ENCODE measurements around the gene SLC2A9. TPM values are rescaled to one million over a fixed set of nuclear protein-coding genes. Genes with fewer than 3 reads are reported as not detected.
A peak's percentile ranks its signal among the peaks of the same experiment; 100 is the strongest.
"Not testable (repeated sequence)": the region's sequence is repeated elsewhere in the genome, so short reads cannot be mapped to it uniquely, and the experiment has no call there.

SLC2A9 gene
- polyA plus RNA-seq, 1 donor = 28.7 TPM

DNA sequence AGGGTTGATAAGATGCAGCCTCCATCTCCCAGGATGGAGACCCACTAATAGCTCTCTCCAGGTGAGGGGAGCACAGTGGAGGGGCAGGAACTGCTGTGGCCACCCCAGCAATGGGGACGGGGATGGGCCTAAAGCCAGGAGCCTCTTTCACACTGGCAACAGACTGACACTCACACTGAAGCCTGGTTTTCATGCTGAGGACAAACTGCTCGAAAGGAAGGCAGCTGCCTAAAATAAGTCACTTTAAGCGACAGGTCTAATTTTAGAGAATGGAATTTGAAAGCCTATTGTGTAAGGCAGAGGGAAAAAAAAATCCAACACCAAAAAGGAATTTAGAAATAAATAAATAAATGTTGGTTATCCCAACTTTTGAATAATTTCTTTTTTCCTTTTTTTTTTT lies 104.4 kb downstream of the SLC2A9 start:
- no peak for DNase-seq
- WGBS (ENCODE audit: insufficient coverage, low lambda C conversion rate) = no CpG with 5 or more reads among the region's 3 CpGs
- Histone ChIP-seq H3K4me3 (ENCODE audit: low read length) (no peak overlapping the region), H3K27me3 (ENCODE audit: control insufficient read depth, insufficient read depth, low read length) (no peaks in the 10 kb centered on the region), H3K36me3 (ENCODE audit: control insufficient read depth, insufficient read depth, low read length) (peaks cover 28% of the 10 kb centered on the region), H3K9me3 (ENCODE audit: control insufficient read depth, low read depth, low read length) (no peaks in the 10 kb centered on the region), H3K27ac (ENCODE audit: low read length) (no peak overlapping the region), H3K4me1 (ENCODE audit: control insufficient read depth, insufficient read depth, low read length) (no peaks in the 10 kb centered on the region)

DNA sequence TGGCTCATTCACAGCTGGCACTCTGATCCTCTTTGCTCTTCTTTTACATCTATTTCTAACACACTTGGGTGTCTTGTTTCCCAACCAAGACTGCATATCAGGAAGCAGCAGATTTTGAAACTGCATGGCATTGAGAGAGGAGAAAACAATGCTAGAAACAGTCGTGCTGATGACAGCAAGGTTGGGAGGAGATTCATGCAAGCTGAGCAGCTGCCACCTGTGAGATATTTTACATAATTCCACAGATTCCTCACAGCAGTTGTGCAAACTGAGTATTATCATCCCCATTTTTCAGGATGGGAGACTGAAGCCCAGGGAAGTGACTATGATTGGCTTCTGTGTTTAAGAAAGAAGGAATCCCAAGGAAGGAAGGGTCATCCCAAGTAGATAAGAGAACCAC lies 105.0 kb downstream of the SLC2A9 start:
- WGBS (ENCODE audit: insufficient coverage, low lambda C conversion rate) = no CpG with 5 or more reads among the region's 1 CpG
- Histone ChIP-seq H3K4me3 (ENCODE audit: low read length) (no peak overlapping the region), H3K27me3 (ENCODE audit: control insufficient read depth, insufficient read depth, low read length) (no peaks in the 10 kb centered on the region), H3K36me3 (ENCODE audit: control insufficient read depth, insufficient read depth, low read length) (peaks cover 30% of the 10 kb centered on the region), H3K4me1 (ENCODE audit: control insufficient read depth, insufficient read depth, low read length) (no peaks in the 10 kb centered on the region), H3K9me3 (ENCODE audit: control insufficient read depth, low read depth, low read length) (no peaks in the 10 kb centered on the region), H3K27ac (ENCODE audit: low read length) (no peak overlapping the region)
- DNase-seq = no peak

DNA sequence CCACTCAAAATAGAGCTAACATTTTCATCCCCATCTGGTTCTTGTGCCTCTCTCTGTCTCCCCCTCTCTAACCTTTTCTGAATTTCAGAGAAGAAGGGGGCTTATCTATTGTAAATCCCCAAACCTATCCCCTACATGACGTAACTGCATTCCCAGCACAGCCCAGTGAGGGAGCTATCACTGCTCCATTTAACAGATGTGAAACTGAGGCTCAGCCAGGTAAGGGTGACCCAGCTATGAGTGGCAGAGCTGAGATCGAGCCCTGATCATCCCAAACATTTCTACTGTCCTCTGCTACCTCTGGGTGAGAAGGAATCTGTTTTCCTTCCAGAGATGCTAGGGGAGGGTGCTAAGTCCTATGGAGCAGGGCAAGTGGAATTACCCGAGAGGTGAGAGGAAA lies 107.5 kb downstream of the SLC2A9 start:
- Histone ChIP-seq H3K4me3 (ENCODE audit: low read length) (no peak overlapping the region), H3K27me3 (ENCODE audit: control insufficient read depth, insufficient read depth, low read length) (no peaks in the 10 kb centered on the region), H3K4me1 (ENCODE audit: control insufficient read depth, insufficient read depth, low read length) (no peaks in the 10 kb centered on the region), H3K27ac (ENCODE audit: low read length) (no peak overlapping the region), H3K36me3 (ENCODE audit: control insufficient read depth, insufficient read depth, low read length) (peaks cover 29% of the 10 kb centered on the region), H3K9me3 (ENCODE audit: control insufficient read depth, low read depth, low read length) (no peaks in the 10 kb centered on the region)
- no CpG with 5 or more reads among the region's 3 CpGs for WGBS (ENCODE audit: insufficient coverage, low lambda C conversion rate)
- DNase-seq = no peak

DNA sequence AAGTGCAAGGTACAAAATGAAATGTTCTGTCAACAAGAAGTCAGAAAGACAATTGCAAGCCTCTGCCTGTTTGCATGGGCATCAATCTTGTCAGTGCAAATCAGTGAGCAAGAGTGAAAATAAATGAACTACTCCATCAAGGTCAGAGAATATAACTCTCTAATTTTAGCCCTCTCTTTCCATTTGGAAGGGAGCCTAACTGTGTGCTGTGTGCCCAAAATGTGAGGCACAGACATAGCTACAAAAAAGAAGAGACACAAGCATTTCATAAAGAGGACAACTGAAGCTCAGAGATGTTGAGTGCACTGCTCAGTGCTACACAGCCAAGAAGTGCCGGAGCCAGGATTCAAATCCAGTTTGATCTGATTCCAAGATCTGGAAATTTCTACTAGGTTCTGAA lies 114.3 kb downstream of the SLC2A9 start:
- Histone ChIP-seq H3K4me3 (ENCODE audit: low read length) (no peak overlapping the region), H3K4me1 (ENCODE audit: control insufficient read depth, insufficient read depth, low read length) (no peaks in the 10 kb centered on the region), H3K27me3 (ENCODE audit: control insufficient read depth, insufficient read depth, low read length) (no peaks in the 10 kb centered on the region), H3K36me3 (ENCODE audit: control insufficient read depth, insufficient read depth, low read length) (peaks cover 44% of the 10 kb centered on the region), H3K9me3 (ENCODE audit: control insufficient read depth, low read depth, low read length) (no peaks in the 10 kb centered on the region), H3K27ac (ENCODE audit: low read length) (no peak overlapping the region)
- no CpG with 5 or more reads among the region's 1 CpG for WGBS (ENCODE audit: insufficient coverage, low lambda C conversion rate)
- DNase-seq = no peak

DNA sequence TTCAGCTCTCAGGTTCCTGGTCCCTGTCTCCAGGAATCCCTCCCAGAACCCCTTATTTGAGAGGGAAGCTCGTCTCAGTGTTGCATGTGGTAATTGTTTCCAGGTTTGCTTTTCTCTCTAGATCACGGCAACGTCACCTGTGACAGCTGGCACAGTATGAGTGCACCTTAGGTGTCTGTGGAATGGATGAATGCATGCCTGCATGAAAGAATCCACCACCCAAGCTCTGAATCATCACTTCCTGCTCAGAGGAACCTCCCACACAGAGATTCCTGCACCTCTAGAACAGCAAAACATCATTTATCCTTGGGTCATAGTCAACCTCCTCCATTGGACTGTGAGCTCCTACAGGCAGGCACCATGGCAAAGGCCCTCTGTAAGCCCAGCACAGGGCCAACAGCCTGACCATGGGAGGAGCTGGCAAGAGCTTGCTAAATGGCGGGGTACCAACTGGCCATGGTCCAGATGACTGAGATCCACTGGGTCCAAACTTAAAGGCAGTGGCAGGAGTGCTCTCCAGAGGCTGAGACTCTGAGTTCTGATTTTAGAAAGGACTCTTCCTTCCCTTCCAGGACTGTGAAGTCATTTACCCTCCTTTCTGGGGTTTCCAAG lies 116.2 kb downstream of the SLC2A9 start:
- H3K27ac ChIP-seq (ENCODE audit: low read length) = no peak overlapping the region
- no peak for DNase-seq
- H3K27me3 ChIP-seq (ENCODE audit: control insufficient read depth, insufficient read depth, low read length) = no peaks in the 10 kb centered on the region
- H3K36me3 ChIP-seq (ENCODE audit: control insufficient read depth, insufficient read depth, low read length) = peaks cover 40% of the 10 kb centered on the region
- no peaks in the 10 kb centered on the region for H3K9me3 ChIP-seq (ENCODE audit: control insufficient read depth, low read depth, low read length)
- H3K4me1 ChIP-seq (ENCODE audit: control insufficient read depth, insufficient read depth, low read length) = no peaks in the 10 kb centered on the region
- no CpG with 5 or more reads among the region's 4 CpGs for WGBS (ENCODE audit: insufficient coverage, low lambda C conversion rate)
- no peak overlapping the region for H3K4me3 ChIP-seq (ENCODE audit: low read length)

DNA sequence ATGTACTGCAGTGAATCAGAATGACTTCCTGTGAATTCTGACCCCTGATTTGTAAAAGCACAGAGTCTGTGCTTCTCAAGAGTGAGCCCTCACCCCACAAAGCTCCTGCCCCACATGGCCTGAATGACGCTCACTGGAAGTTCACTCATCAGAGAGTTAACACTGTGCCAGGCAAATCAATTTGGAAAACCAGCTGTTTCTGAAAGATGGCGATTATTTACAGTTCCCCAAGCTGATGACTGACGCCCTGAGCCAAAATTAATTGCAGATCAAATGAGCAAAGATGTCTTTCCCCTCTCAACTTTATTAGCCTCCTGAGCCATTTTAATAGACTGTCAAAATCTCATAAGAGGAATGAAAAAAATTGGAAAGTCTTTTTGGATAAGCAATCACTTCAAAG lies 118.0 kb downstream of the SLC2A9 start:
- H3K4me1 ChIP-seq (ENCODE audit: control insufficient read depth, insufficient read depth, low read length) = no peaks in the 10 kb centered on the region
- H3K4me3 ChIP-seq (ENCODE audit: low read length) = no peak overlapping the region
- no peak for DNase-seq
- 100% methylated on average over 1 of the region's 3 CpGs for WGBS (ENCODE audit: insufficient coverage, low lambda C conversion rate)
- no peaks in the 10 kb centered on the region for H3K27me3 ChIP-seq (ENCODE audit: control insufficient read depth, insufficient read depth, low read length)
- H3K27ac ChIP-seq (ENCODE audit: low read length) = no peak overlapping the region
- no peaks in the 10 kb centered on the region for H3K9me3 ChIP-seq (ENCODE audit: control insufficient read depth, low read depth, low read length)
- peaks cover 34% of the 10 kb centered on the region for H3K36me3 ChIP-seq (ENCODE audit: control insufficient read depth, insufficient read depth, low read length)

DNA sequence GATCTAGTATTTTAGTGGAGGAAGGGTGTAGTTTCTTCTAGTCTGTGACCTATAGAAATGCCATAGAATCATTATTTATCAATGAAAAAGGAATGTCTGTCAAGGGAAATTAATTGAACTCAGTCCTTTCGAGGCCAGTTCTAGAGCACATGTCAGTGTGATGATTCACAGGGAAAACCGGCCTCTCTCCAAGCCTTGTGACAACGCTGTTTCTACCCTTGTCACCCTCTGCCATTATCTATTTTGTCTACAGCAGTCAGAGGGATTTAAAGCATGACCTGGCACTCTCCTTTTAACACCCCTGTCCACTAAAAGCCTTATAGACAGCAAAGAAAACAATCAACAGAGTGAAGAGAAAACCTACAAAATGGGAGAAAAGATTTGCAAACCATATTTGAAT lies 120.0 kb downstream of the SLC2A9 start:
- Histone ChIP-seq H3K27ac (ENCODE audit: low read length) (no peak overlapping the region), H3K4me1 (ENCODE audit: control insufficient read depth, insufficient read depth, low read length) (no peaks in the 10 kb centered on the region), H3K36me3 (ENCODE audit: control insufficient read depth, insufficient read depth, low read length) (peaks cover 24% of the 10 kb centered on the region), H3K9me3 (ENCODE audit: control insufficient read depth, low read depth, low read length) (no peaks in the 10 kb centered on the region), H3K4me3 (ENCODE audit: low read length) (no peak overlapping the region), H3K27me3 (ENCODE audit: control insufficient read depth, insufficient read depth, low read length) (no peaks in the 10 kb centered on the region)
- DNase-seq = no peak
- 80% methylated on average over 1 of the region's 3 CpGs for WGBS (ENCODE audit: insufficient coverage, low lambda C conversion rate)

DNA sequence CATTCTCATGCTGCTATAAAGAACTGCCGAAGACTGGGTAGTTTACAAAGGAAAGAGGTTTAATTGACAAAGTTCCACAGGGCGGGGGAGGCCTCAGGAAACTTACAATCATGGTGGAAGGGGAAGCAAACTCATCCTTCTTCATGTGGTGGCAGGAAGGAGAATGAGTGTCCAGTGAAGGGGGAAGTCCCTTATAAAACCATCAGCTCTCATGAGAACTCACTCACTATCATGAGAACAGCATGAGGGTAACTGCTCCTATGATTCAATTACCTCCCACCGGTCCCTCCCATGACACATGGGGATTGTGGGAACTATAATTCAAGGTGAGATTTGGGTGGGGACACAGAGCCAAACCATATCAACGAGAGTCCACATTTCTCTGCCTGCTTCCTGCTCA lies 120.7 kb downstream of the SLC2A9 start:
- H3K27ac ChIP-seq (ENCODE audit: low read length); DNase-seq; H3K27me3 ChIP-seq (ENCODE audit: control insufficient read depth, insufficient read depth, low read length); H3K4me1 ChIP-seq (ENCODE audit: control insufficient read depth, insufficient read depth, low read length); H3K4me3 ChIP-seq (ENCODE audit: low read length); H3K9me3 ChIP-seq (ENCODE audit: control insufficient read depth, low read depth, low read length): not testable (repeated sequence)
- peaks cover 21% of the 10 kb centered on the region for H3K36me3 ChIP-seq (ENCODE audit: control insufficient read depth, insufficient read depth, low read length)
- WGBS (ENCODE audit: insufficient coverage, low lambda C conversion rate) = no CpG with 5 or more reads among the region's 4 CpGs

DNA sequence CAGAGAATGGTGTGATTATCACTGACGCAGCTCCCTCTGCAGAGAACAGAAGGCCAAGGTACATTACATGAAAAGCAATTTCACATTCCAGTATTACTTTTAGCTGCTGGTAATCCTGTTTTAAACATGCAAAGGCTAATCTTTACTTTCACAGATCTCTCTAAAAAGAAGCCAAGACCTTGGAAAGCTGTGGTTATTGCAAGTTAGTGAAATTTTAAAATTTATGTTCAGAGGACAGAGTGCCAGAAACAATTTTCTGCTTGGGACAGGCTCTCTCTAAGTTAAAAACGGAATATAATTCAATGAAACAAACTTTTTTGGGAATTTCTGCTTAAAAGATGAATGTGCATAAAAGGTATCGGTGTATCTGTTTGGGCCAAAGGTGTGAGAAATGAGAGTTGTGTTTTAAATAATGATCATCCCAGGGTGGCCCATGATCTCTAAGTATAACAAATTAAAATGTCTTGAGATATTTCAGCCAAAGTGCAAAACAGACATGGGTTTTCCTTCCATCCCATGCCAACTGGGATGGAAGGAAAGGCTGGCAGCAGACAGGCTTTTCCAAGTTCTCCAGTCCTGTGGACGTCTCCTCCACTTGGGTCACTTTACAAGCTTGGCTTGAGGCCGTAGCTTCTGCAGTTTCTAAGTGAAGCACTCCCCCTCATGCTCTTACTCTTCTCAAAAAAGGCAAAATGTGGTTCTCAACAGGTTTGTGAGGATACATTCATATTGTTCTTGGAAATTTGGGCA lies 121.8 kb downstream of the SLC2A9 start:
- DNase-seq = no peak
- 100% methylated on average over 1 of the region's 5 CpGs for WGBS (ENCODE audit: insufficient coverage, low lambda C conversion rate)
- H3K4me3 ChIP-seq (ENCODE audit: low read length) = no peak overlapping the region

DNA sequence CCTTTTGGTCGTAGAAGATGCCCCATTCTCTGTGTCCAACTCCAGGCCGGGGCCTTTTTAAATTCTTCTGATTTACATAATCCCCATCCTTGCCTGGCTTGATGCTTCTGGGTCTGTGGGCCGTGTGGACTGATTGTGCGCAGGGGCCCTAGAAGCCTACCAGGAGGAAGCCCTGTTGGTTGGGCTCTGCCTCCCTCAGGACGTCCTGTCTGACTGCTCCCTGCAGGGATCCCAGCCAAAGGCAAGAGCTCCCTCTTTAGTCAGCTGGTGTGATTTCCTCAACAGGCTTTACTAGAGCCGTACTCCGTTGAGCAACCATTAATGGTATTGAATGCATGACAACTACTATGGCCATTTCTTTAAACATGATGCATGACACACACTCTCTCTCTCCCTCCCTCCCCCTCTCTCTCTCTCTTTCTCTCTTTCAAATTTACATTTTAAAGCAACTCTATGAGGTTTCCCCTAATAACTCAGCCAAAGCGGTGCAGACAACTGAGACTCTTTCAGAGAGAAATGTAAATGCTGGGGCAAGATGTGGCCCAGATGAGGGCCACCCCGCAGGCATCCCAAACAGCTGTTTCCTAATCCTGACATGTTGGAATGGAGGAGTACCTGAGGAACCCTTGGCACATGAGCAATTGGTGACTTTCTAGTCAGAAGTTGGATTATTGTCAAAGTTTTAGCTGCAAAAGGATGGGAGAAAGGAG lies 122.5 kb downstream of the SLC2A9 start:
- Histone ChIP-seq H3K4me1 (ENCODE audit: control insufficient read depth, insufficient read depth, low read length) (no peaks in the 10 kb centered on the region), H3K9me3 (ENCODE audit: control insufficient read depth, low read depth, low read length) (no peaks in the 10 kb centered on the region), H3K27me3 (ENCODE audit: control insufficient read depth, insufficient read depth, low read length) (no peaks in the 10 kb centered on the region), H3K27ac (ENCODE audit: low read length) (no peak overlapping the region), H3K4me3 (ENCODE audit: low read length) (no peak overlapping the region), H3K36me3 (ENCODE audit: control insufficient read depth, insufficient read depth, low read length) (peaks cover 5% of the 10 kb centered on the region)
- DNase-seq = peak; percentile 7 to 29
- WGBS (ENCODE audit: insufficient coverage, low lambda C conversion rate) = 70% methylated on average over 2 of the region's 9 CpGs

More for the DNA sequence above, 121.8 kb downstream of the SLC2A9 start:
- no peaks in the 10 kb centered on the region for H3K27me3 ChIP-seq (ENCODE audit: control insufficient read depth, insufficient read depth, low read length)
- H3K36me3 ChIP-seq (ENCODE audit: control insufficient read depth, insufficient read depth, low read length) = peaks cover 10% of the 10 kb centered on the region
- H3K27ac ChIP-seq (ENCODE audit: low read length) = no peak overlapping the region
- H3K9me3 ChIP-seq (ENCODE audit: control insufficient read depth, low read depth, low read length) = no peaks in the 10 kb centered on the region
- H3K4me1 ChIP-seq (ENCODE audit: control insufficient read depth, insufficient read depth, low read length) = no peaks in the 10 kb centered on the region

Measured in large intestine (tissue), 3 donors.